WERI-Rb-1 (cell line): ENCODE measurements around the gene ECHDC3.

Experiments
- DNase-seq: peaks from one replicate; pipeline ENCODE4 v3.0.0-alpha.2; 2020
- H3K27ac ChIP-seq: fragments of 250-450 bp; sonication (Bioruptor Pico); 2 replicates; pipeline ENCODE4 v1.5.1; 2020; ENCODE audit warnings: mild to moderate bottlenecking, moderate library complexity
- H3K27me3 ChIP-seq: fragments of 250-450 bp; sonication (Bioruptor Pico); 2 replicates; pipeline ENCODE4 v1.5.1; 2021; ENCODE audit warnings: mild to moderate bottlenecking, low read depth, moderate library complexity; ENCODE audit not compliant: insufficient read depth, severe bottlenecking
- H3K36me3 ChIP-seq: fragments of 250-450 bp; sonication (Bioruptor Pico); 2 replicates; pipeline ENCODE4 v1.5.1; 2020; ENCODE audit warnings: mild to moderate bottlenecking, moderate library complexity
- H3K4me3 ChIP-seq: 2 replicates; pipeline ENCODE4 v1.5.1; 2011; ENCODE audit warnings: low read depth, mild to moderate bottlenecking, control low read depth, low read length
- H3K9me3 ChIP-seq: fragments of 250-450 bp; sonication (Bioruptor Pico); 2 replicates; pipeline ENCODE4 v1.5.1; 2021; ENCODE audit warnings: mild to moderate bottlenecking, moderate library complexity; ENCODE audit not compliant: severe bottlenecking
- TF ChIP-seq, protein P1 (sequence below): IDR thresholded peaks from 2 replicates; pipeline ENCODE4 v1.5.1; 2011; ENCODE audit warnings: low read depth, mild to moderate bottlenecking, control low read depth, inconsistent platforms, low read length

The ECHDC3 gene

DNA sequence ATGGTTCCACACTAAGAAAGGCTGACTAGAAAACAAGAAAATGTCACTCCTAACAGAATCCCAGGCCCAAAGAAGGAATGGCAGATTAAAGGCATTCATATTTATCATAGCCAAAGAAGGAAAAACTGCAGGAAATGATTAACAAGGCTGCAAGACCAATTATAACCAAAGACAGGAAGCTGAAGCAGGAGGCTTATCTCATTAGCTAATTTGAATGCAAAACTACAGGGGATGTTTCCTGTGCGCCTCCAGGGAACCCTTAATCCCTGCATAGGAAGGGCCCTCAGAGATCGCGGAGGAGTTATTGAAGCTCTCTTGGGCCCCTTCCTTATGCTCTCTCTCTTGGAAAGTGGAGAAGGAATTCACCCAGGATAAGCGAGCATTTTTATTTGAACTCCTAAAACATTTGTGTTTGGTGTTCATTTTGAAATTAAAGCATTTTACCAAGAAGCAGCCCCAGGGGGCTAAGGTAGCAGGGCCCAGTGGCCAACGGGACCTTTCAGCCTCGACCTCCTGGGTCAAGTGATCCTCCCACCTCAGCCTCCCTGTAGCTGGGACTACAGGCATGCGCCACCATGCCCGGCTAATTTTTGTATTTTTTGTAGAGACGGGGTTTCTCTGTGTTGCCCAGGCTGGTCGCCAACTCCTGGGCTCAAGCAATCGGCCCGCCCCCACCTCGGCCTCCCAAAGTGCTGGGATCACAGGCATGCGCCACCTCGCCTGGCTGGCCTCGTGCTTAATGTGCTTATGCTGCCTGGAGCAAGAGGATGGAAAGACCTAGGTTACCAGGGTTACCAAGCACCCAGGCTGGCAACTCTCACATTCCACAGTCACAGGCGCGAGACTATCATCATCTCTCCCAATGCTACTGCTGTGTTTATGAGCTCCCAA is 56.9 kb downstream of the ECHDC3 start:
- Histone ChIP-seq H3K36me3 (no peaks in the 10 kb centered on the region), H3K27me3 (no peaks in the 10 kb centered on the region), H3K27ac (no peak overlapping the region), H3K4me3 (no peak overlapping the region), H3K9me3 (no peaks in the 10 kb centered on the region)
- TF ChIP-seq, protein P1, sequence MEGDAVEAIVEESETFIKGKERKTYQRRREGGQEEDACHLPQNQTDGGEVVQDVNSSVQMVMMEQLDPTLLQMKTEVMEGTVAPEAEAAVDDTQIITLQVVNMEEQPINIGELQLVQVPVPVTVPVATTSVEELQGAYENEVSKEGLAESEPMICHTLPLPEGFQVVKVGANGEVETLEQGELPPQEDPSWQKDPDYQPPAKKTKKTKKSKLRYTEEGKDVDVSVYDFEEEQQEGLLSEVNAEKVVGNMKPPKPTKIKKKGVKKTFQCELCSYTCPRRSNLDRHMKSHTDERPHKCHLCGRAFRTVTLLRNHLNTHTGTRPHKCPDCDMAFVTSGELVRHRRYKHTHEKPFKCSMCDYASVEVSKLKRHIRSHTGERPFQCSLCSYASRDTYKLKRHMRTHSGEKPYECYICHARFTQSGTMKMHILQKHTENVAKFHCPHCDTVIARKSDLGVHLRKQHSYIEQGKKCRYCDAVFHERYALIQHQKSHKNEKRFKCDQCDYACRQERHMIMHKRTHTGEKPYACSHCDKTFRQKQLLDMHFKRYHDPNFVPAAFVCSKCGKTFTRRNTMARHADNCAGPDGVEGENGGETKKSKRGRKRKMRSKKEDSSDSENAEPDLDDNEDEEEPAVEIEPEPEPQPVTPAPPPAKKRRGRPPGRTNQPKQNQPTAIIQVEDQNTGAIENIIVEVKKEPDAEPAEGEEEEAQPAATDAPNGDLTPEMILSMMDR = no peak
- DNase-seq = no peak

- no peak overlapping the region for H3K27ac ChIP-seq
Measured at GRCh38 chr10:11799736-11800080, 57.5 kb downstream of the ECHDC3 start.

GRCh38 chr10:11804336-11804735 is 62.2 kb downstream of the ECHDC3 start:
- H3K27me3 ChIP-seq = no peaks in the 10 kb centered on the region
- no peaks in the 10 kb centered on the region for H3K9me3 ChIP-seq
- no peaks in the 10 kb centered on the region for H3K36me3 ChIP-seq
- no peak for DNase-seq
- H3K27ac ChIP-seq = no peak overlapping the region
- TF ChIP-seq, protein P1 = no peak
- H3K4me3 ChIP-seq = no peak overlapping the region

More at GRCh38 chr10:11799736-11800080, 57.5 kb downstream of the ECHDC3 start:
- no peak for DNase-seq
- Histone ChIP-seq H3K4me3 (no peak overlapping the region), H3K27me3 (no peaks in the 10 kb centered on the region), H3K36me3 (no peaks in the 10 kb centered on the region), H3K9me3 (no peaks in the 10 kb centered on the region)
- TF ChIP-seq, protein P1 = no peak

DNA sequence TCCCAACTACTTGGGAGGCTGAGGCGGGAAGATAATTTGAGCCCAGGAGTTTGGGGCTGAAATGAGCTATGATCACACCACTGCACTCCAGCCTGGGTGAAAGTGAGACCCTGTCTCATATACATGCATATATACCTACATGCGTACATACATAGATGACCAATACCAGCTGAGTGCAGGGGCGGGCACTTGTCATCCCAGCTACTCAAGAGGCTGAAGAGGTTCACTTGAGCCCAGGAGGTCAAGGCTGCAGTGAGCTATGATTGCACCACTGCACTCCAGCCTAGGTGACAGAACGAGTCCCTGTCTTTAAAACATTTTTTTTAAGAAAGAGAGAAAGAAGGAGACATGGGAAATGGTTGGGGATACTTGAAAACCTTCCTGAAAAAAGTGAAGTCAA is 63.6 kb downstream of the ECHDC3 start:
- no peaks in the 10 kb centered on the region for H3K9me3 ChIP-seq
- no peak overlapping the region for H3K4me3 ChIP-seq
- no peaks in the 10 kb centered on the region for H3K27me3 ChIP-seq
- no peak for DNase-seq
- H3K36me3 ChIP-seq = no peaks in the 10 kb centered on the region
- TF ChIP-seq, protein P1 = no peak
- no peak overlapping the region for H3K27ac ChIP-seq

- TF ChIP-seq, protein P1 = no peak
- no peaks in the 10 kb centered on the region for H3K27me3 ChIP-seq
- H3K27ac ChIP-seq = no peak overlapping the region
Measured at GRCh38 chr10:11806706-11807105, 64.5 kb downstream of the ECHDC3 start.

GRCh38 chr10:11808808-11809207 is 66.6 kb downstream of the ECHDC3 start:
- TF ChIP-seq, protein P1 = no peak
- Histone ChIP-seq H3K27me3 (no peaks in the 10 kb centered on the region), H3K9me3 (no peaks in the 10 kb centered on the region), H3K27ac (no peak overlapping the region), H3K36me3 (no peaks in the 10 kb centered on the region), H3K4me3 (no peak overlapping the region)
- no peak for DNase-seq

More at GRCh38 chr10:11806706-11807105, 64.5 kb downstream of the ECHDC3 start:
- H3K9me3 ChIP-seq = no peaks in the 10 kb centered on the region
- no peak overlapping the region for H3K4me3 ChIP-seq
- H3K36me3 ChIP-seq = no peaks in the 10 kb centered on the region
- no peak for DNase-seq
